ENCODE measurements around the gene ACBD6.

ACBD6 gene

GRCh38 chr1:180269645-180270529 lies 232.5 kb downstream of the ACBD6 start:
- DNase-seq (ENCODE audit: low spot score) = peak; percentile 27

- DNase-seq (ENCODE audit: low spot score) = no peak
Measured at GRCh38 chr1:180268556-180269075, 233.8 kb downstream of the ACBD6 start.

GRCh38 chr1:180267761-180268555 lies 234.4 kb downstream of the ACBD6 start:
- DNase-seq (ENCODE audit: low spot score) = no peak

GRCh38 chr1:180267211-180267561 lies 235.2 kb downstream of the ACBD6 start:
- DNase-seq (ENCODE audit: low spot score) = no peak

GRCh38 chr1:180266275-180267210 lies 235.8 kb downstream of the ACBD6 start:
- no peak for DNase-seq (ENCODE audit: low spot score)

- no peak for DNase-seq (ENCODE audit: low spot score)
Measured at GRCh38 chr1:180265871-180266270, 236.5 kb downstream of the ACBD6 start.

GRCh38 chr1:180265201-180265600 lies 237.2 kb downstream of the ACBD6 start:
- no peak for DNase-seq (ENCODE audit: low spot score)

- no peak for DNase-seq (ENCODE audit: low spot score)
Measured at GRCh38 chr1:180264595-180264994, 237.8 kb downstream of the ACBD6 start.

GRCh38 chr1:180262628-180263488 lies 239.5 kb downstream of the ACBD6 start:
- DNase-seq (ENCODE audit: low spot score) = no peak

GRCh38 chr1:180261524-180262155 lies 240.7 kb downstream of the ACBD6 start:
- DNase-seq (ENCODE audit: low spot score) = no peak

- DNase-seq (ENCODE audit: low spot score) = no peak
Measured at GRCh38 chr1:180261030-180261429, 241.3 kb downstream of the ACBD6 start.

- no peak for DNase-seq (ENCODE audit: low spot score)
Measured at GRCh38 chr1:180260541-180260940, 241.8 kb downstream of the ACBD6 start.

- DNase-seq (ENCODE audit: low spot score) = no peak
Measured at GRCh38 chr1:180259431-180260338, 242.7 kb downstream of the ACBD6 start.

- DNase-seq (ENCODE audit: low spot score) = no peak
Measured at GRCh38 chr1:180258935-180259334, 243.4 kb downstream of the ACBD6 start.

- no peak for DNase-seq (ENCODE audit: low spot score)
Measured at GRCh38 chr1:180258290-180258689, 244.1 kb downstream of the ACBD6 start.

- no peak for DNase-seq (ENCODE audit: low spot score)
Measured at GRCh38 chr1:180257486-180257885, 244.9 kb downstream of the ACBD6 start.

GRCh38 chr1:180257028-180257386 lies 245.4 kb downstream of the ACBD6 start:
- no peak for DNase-seq (ENCODE audit: low spot score)

- DNase-seq (ENCODE audit: low spot score) = no peak
Measured at GRCh38 chr1:180256341-180257027, 245.9 kb downstream of the ACBD6 start.

All from SW480 (cell line).